Suprapubic skin (tissue), 4 donors: Measurements from ENCODE around the gene EPHB3. TPM values are rescaled to one million over a fixed set of nuclear protein-coding genes. Genes with fewer than 3 reads are reported as not detected.

Experiments
- DNase-seq, 2 donors: peaks; one replicate each; pipeline ENCODE4 v3.0.0-alpha.2; 2019; ENCODE audit warnings: low spot score in 2 of 2
- H3K27ac ChIP-seq: fragments of 200-600 bp; sonication (generic); one replicate; pipeline ENCODE4 v1.5.1; 2019
- H3K27me3 ChIP-seq: fragments of 200-600 bp; sonication (generic); one replicate; pipeline ENCODE4 v1.5.1; 2019
- H3K36me3 ChIP-seq: fragments of 200-600 bp; sonication (generic); one replicate; pipeline ENCODE4 v1.5.1; 2019
- H3K4me1 ChIP-seq: fragments of 200-600 bp; sonication (generic); one replicate; pipeline ENCODE4 v1.5.1; 2019
- H3K4me3 ChIP-seq: fragments of 200-600 bp; sonication (generic); one replicate; pipeline ENCODE4 v1.5.1; 2019; ENCODE audit warnings: mild to moderate bottlenecking
- H3K9me3 ChIP-seq: fragments of 200-600 bp; sonication (generic); one replicate; pipeline ENCODE4 v1.5.1; 2019
- CTCF ChIP-seq, 2 donors: fragments of 200-600 bp in 1 of 2; fragments of 450-650 bp in 1 of 2; sonication (generic) in 1 of 2; IDR thresholded peaks; one replicate each; pipeline ENCODE4 v1.5.1; 2016 to 2019; ENCODE audit warnings: antibody characterized with exemption in 2 of 2, mild to moderate bottlenecking in 1 of 2, moderate library complexity in 1 of 2
- EP300 ChIP-seq: sonication (generic); formaldehyde crosslinking; IDR thresholded peaks from one replicate; pipeline ENCODE4 v1.6.1; 2017; ENCODE audit warnings: antibody characterized with exemption
- POLR2A ChIP-seq, 2 donors: fragments of 450-650 bp; IDR thresholded peaks; one replicate each; pipeline ENCODE4 v1.6.1; 2017; ENCODE audit warnings: antibody characterized with exemption in 2 of 2, mild to moderate bottlenecking in 2 of 2, moderate library complexity in 2 of 2
- POLR2AphosphoS5 ChIP-seq, 3 donors: sonication (generic); formaldehyde crosslinking; IDR thresholded peaks; one replicate each; pipeline ENCODE4 v1.6.1; 2017; ENCODE audit warnings: antibody characterized with exemption in 3 of 3
- WGBS: methylation state at CpG from one replicate; pipeline ENCODE4 v1.1.5; 2018; 5-methylcytosine and 5-hydroxymethylcytosine counted together
- total RNA-seq, 4 donors: library from RNA; depleted of rRNA; stranded (reverse); fragments of >200 nt; gene quantifications; one replicate each; pipeline ENCODE4 v1.1.0, GENCODE V29; 2016

Gene EPHB3
- total RNA-seq, 4 donors from 2014 or later: 84.5 to 152 (median 108) TPM

GRCh38 chr3:184626923-184627322 is 65.3 kb downstream of the EPHB3 start:
- H3K27ac ChIP-seq: no peak overlapping the region
- H3K4me3 ChIP-seq: no peak overlapping the region
- DNase-seq: no peak
- peaks cover 5% of the 10 kb centered on the region for H3K4me1 ChIP-seq
- H3K27me3 ChIP-seq: no peaks in the 10 kb centered on the region
- no peaks in the 10 kb centered on the region for H3K9me3 ChIP-seq
- WGBS: 88% methylated on average over 5 of the region's 6 CpGs
- no peak for TF ChIP-seq CTCF (IDR thresholded peaks at IDR 0.05)
- TF ChIP-seq EP300: no peak
- no peak for TF ChIP-seq POLR2AphosphoS5 (IDR thresholded peaks at IDR 0.05)
- no peak for TF ChIP-seq POLR2A (IDR thresholded peaks at IDR 0.05)
- no peaks in the 10 kb centered on the region for H3K36me3 ChIP-seq

- peaks cover 11% of the 10 kb centered on the region for H3K4me1 ChIP-seq
- H3K27me3 ChIP-seq: no peaks in the 10 kb centered on the region
- H3K36me3 ChIP-seq: no peaks in the 10 kb centered on the region
- no peak overlapping the region for H3K27ac ChIP-seq
- H3K4me3 ChIP-seq: no peak overlapping the region
- TF ChIP-seq POLR2A (IDR thresholded peaks at IDR 0.05) (no peak), EP300 (no peak), POLR2AphosphoS5 (IDR thresholded peaks at IDR 0.05) (no peak), CTCF (IDR thresholded peaks at IDR 0.05) (no peak)
- WGBS: 64% methylated on average over 12 of the region's 23 CpGs
- no peaks in the 10 kb centered on the region for H3K9me3 ChIP-seq
- no peak for DNase-seq
Measured at GRCh38 chr3:184629555-184630160, 68.1 kb downstream of the EPHB3 start.

- Histone ChIP-seq H3K27me3 (no peaks in the 10 kb centered on the region), H3K27ac (no peak overlapping the region), H3K4me3 (no peak overlapping the region), H3K36me3 (no peaks in the 10 kb centered on the region), H3K9me3 (no peaks in the 10 kb centered on the region), H3K4me1 (peaks cover 13% of the 10 kb centered on the region)
- no peak for DNase-seq
- TF ChIP-seq EP300 (no peak), POLR2A (IDR thresholded peaks at IDR 0.05) (no peak), POLR2AphosphoS5 (IDR thresholded peaks at IDR 0.05) (no peak), CTCF (IDR thresholded peaks at IDR 0.05) (no peak)
- WGBS: 88% methylated on average over 15 of the region's 15 CpGs
Measured at GRCh38 chr3:184630861-184631471, 69.4 kb downstream of the EPHB3 start.

GRCh38 chr3:184631472-184631861 is 69.9 kb downstream of the EPHB3 start:
- Histone ChIP-seq H3K4me1 (peaks cover 18% of the 10 kb centered on the region), H3K27ac (no peak overlapping the region), H3K36me3 (no peaks in the 10 kb centered on the region), H3K9me3 (no peaks in the 10 kb centered on the region), H3K4me3 (no peak overlapping the region), H3K27me3 (no peaks in the 10 kb centered on the region)
- WGBS: 29% methylated on average over 18 of the region's 19 CpGs
- DNase-seq: no peak
- TF ChIP-seq POLR2A (IDR thresholded peaks at IDR 0.05) (no peak), CTCF (IDR thresholded peaks at IDR 0.05) (no peak), POLR2AphosphoS5 (IDR thresholded peaks at IDR 0.05) (no peak), EP300 (no peak)

Other genes with a start within 250 kb of the EPHB3 start
- 100 to 1,000 TPM; 382 to 463 (median 418) TPM for gene EIF4G1, start 247.2 kb upstream of the EPHB3 start, total RNA-seq
- gene FAM131A, start 224.2 kb upstream of the EPHB3 start, total RNA-seq: 10 to 100 TPM; 54.4 to 77.9 (median 65.3) TPM
- 1 to 10 TPM; 2.1 to 7.9 (median 3.5) TPM for gene CLCN2, start 200.2 kb upstream of the EPHB3 start, total RNA-seq
- gene POLR2H, start 200.1 kb upstream of the EPHB3 start, total RNA-seq: 100 to 1,000 TPM in 1 of 4 donors, 10 to 100 TPM in 3; 42.4 to 116 (median 66.2) TPM
- under 1 TPM in 1 of 4 donors, not detected in 3; 0.93 TPM for gene THPO, start 183.6 kb upstream of the EPHB3 start, total RNA-seq
- 10 to 100 TPM in 1 of 4 donors, 1 to 10 TPM in 3; 1.1 to 10.1 (median 4.2) TPM for gene CHRD, start 181.7 kb upstream of the EPHB3 start, total RNA-seq
- gene MAGEF1, start 150.3 kb downstream of the EPHB3 start, total RNA-seq: 10 to 100 TPM; 12.8 to 26.5 (median 17.7) TPM